Gastroesophageal sphincter (tissue), 4 donors: ENCODE data around the gene PRR35. TPM values are rescaled to one million over a fixed set of nuclear protein-coding genes. Genes with fewer than 3 reads are reported as not detected.

Experiments used
- ATAC-seq: fragments of 150-250 bp; one replicate; pipeline ENCODE4 v1.9.1; 2016; ENCODE audit warnings: mild to moderate bottlenecking, moderate library complexity
- H3K27ac ChIP-seq, 4 donors: fragments of 200-600 bp; sonication (generic) in 3 of 4; 1 replicate in 3 of 4; 2 replicates in 1 of 4; pipeline ENCODE4 v1.5.1; 2016 to 2019
- H3K27me3 ChIP-seq: fragments of 200-600 bp; sonication (generic); one replicate; pipeline ENCODE4 v1.5.1; 2019
- H3K36me3 ChIP-seq, 2 donors: fragments of 200-600 bp; sonication (generic); one replicate each; pipeline ENCODE4 v1.5.1; 2019; ENCODE audit warnings: control low read depth in 1 of 2
- H3K4me1 ChIP-seq, 3 donors: fragments of 200-600 bp; sonication (generic); 1 replicate in 2 of 3; 2 replicates in 1 of 3; pipeline ENCODE4 v1.5.1; 2016 to 2019; ENCODE audit warnings: control low read depth in 2 of 3
- H3K4me3 ChIP-seq, 2 donors: fragments of 200-600 bp; sonication (generic); one replicate each; pipeline ENCODE4 v1.5.1; 2019; ENCODE audit warnings: mild to moderate bottlenecking in 1 of 2, moderate library complexity in 1 of 2
- H3K9me3 ChIP-seq, 3 donors: fragments of 200-600 bp; sonication (generic); one replicate each; pipeline ENCODE4 v1.5.1; 2017 to 2019; ENCODE audit warnings: control low read depth in 2 of 3
- EP300 ChIP-seq: sonication (generic); formaldehyde crosslinking; IDR thresholded peaks from one replicate; pipeline ENCODE4 v1.6.1; 2017; ENCODE audit warnings: antibody characterized with exemption, mild to moderate bottlenecking
- POLR2A ChIP-seq, 2 donors: fragments of 450-650 bp; IDR thresholded peaks; one replicate each; pipeline ENCODE4 v1.6.1; 2017; ENCODE audit warnings: antibody characterized with exemption in 2 of 2, mild to moderate bottlenecking in 2 of 2, moderate library complexity in 1 of 2
- POLR2AphosphoS5 ChIP-seq: sonication (generic); formaldehyde crosslinking; IDR thresholded peaks from one replicate; pipeline ENCODE4 v1.6.1; 2017; ENCODE audit warnings: antibody characterized with exemption
- WGBS, 2 donors: methylation state at CpG; one replicate each; pipeline ENCODE4 v1.1.5; 2018; ENCODE audit warnings: low coverage in 1 of 2; 5-methylcytosine and 5-hydroxymethylcytosine counted together
- total RNA-seq, 4 donors: library from RNA; depleted of rRNA; stranded (reverse); fragments of >200 nt; gene quantifications; one replicate each; pipeline ENCODE4 v1.1.0, GENCODE V29; 2016
- TF ChIP-seq, protein P1 (sequence below), 4 experiments: fragments of 200-600 bp in 2 of 4; fragments of 450-650 bp in 2 of 4; sonication (generic) in 1 of 4; IDR thresholded peaks; one replicate each; pipeline ENCODE4 v1.5.1; 2017 to 2019; ENCODE audit warnings: antibody characterized with exemption in 4 of 4, mild to moderate bottlenecking in 2 of 4, moderate library complexity in 2 of 4

PRR35 gene
- total RNA-seq, 4 donors from 2014 or later, result not detected

DNA sequence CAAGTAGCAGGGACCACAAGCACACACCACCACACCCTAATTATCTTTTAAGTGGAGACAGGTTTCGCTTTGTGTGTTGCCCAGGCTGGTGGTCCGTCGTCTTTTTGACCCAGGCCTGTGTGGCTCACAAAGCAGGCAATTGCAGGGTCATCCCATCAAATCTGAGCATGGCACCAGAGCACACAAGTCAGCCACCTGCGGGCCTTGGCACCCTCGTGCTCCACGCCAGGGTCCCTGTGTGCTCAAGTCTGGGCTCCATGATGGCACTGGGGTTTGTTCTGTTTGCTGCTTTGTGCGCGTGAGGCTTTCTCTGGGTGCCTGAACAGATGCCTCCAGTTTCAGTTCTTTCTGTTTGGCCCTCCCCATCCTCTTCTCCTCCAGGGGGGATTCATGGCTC lies 35.1 kb upstream of the PRR35 start:
- H3K27ac ChIP-seq, result peak overlapping the region in 3 of 4 donors; percentile 3 to 99 (median 97)
- TF ChIP-seq, protein P1, sequence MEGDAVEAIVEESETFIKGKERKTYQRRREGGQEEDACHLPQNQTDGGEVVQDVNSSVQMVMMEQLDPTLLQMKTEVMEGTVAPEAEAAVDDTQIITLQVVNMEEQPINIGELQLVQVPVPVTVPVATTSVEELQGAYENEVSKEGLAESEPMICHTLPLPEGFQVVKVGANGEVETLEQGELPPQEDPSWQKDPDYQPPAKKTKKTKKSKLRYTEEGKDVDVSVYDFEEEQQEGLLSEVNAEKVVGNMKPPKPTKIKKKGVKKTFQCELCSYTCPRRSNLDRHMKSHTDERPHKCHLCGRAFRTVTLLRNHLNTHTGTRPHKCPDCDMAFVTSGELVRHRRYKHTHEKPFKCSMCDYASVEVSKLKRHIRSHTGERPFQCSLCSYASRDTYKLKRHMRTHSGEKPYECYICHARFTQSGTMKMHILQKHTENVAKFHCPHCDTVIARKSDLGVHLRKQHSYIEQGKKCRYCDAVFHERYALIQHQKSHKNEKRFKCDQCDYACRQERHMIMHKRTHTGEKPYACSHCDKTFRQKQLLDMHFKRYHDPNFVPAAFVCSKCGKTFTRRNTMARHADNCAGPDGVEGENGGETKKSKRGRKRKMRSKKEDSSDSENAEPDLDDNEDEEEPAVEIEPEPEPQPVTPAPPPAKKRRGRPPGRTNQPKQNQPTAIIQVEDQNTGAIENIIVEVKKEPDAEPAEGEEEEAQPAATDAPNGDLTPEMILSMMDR (IDR thresholded peaks at IDR 0.05), result no peak
- TF ChIP-seq EP300 (no peak), POLR2AphosphoS5 (no peak), POLR2A (IDR thresholded peaks at IDR 0.05) (no peak)
- H3K9me3 ChIP-seq, result no peaks in the 10 kb centered on the region
- no peaks in the 10 kb centered on the region for H3K27me3 ChIP-seq
- 92% methylated on average over 2 of the region's 8 CpGs; no CpG with 5 or more reads in 1 of the 2 donors for WGBS, 2 donors
- H3K4me1 ChIP-seq, result peaks cover 3 to 53% (median 32%) of the 10 kb centered on the region in 3 donors
- H3K4me3 ChIP-seq, result no peak overlapping the region
- ATAC-seq, result no peak
- H3K36me3 ChIP-seq, result peaks cover 0 to 22% of the 10 kb centered on the region in 2 donors

- no peak for ATAC-seq
- WGBS, 2 donors, result 52 to 71% methylated on average over 3 to 4 of the region's 13 CpGs
- H3K27me3 ChIP-seq, result no peaks in the 10 kb centered on the region
- H3K36me3 ChIP-seq, result peaks cover 0 to 19% of the 10 kb centered on the region in 2 donors
- peak overlapping the region in 1 of 2 donors; percentile 69 for H3K4me3 ChIP-seq
- H3K4me1 ChIP-seq, result peaks cover 3 to 58% (median 37%) of the 10 kb centered on the region in 3 donors
- no peak for TF ChIP-seq EP300
- TF ChIP-seq POLR2A (IDR thresholded peaks at IDR 0.05), result no peak
- TF ChIP-seq POLR2AphosphoS5, result no peak
- TF ChIP-seq, protein P1 (IDR thresholded peaks at IDR 0.05), result no peak
- H3K27ac ChIP-seq, result peak overlapping the region in 3 of 4 donors; percentile 97 to 99 (median 98)
- no peaks in the 10 kb centered on the region for H3K9me3 ChIP-seq
Measured at GRCh38 chr16:525520-526180, 34.5 kb upstream of the PRR35 start.

GRCh38 chr16:526181-527014 lies 33.8 kb upstream of the PRR35 start:
- Histone ChIP-seq H3K36me3 (peaks cover 0 to 12% of the 10 kb centered on the region in 2 donors), H3K27me3 (no peaks in the 10 kb centered on the region), H3K4me3 (peak overlapping the region; percentile 61 to 69), H3K27ac (peak overlapping the region; percentile 83 to 99 (median 98)), H3K9me3 (no peaks in the 10 kb centered on the region), H3K4me1 (peaks cover 3 to 64% (median 37%) of the 10 kb centered on the region in 3 donors)
- TF ChIP-seq POLR2A (IDR thresholded peaks at IDR 0.05), result no peak
- TF ChIP-seq POLR2AphosphoS5, result no peak
- TF ChIP-seq EP300, result no peak
- TF ChIP-seq, protein P1 (IDR thresholded peaks at IDR 0.05), result no peak
- WGBS, 2 donors, result 57% methylated on average over 1 of the region's 26 CpGs; no CpG with 5 or more reads in 1 of the 2 donors
- ATAC-seq, result peak; percentile 14

- ATAC-seq, result peak; percentile 93
- Histone ChIP-seq H3K4me3 (peak within 1 kb of the TSS; percentile 61 to 69), H3K27ac (peak within 1 kb of the TSS; percentile 83 to 99 (median 98)), H3K36me3 (peaks cover 0 to 6% of the 10 kb centered on the region in 2 donors), H3K9me3 (no peaks in the 10 kb centered on the region), H3K27me3 (no peaks in the 10 kb centered on the region), H3K4me1 (peaks cover 3 to 64% (median 37%) of the 10 kb centered on the region in 3 donors)
- TF ChIP-seq EP300 (no peak), POLR2AphosphoS5 (peak; percentile 83), POLR2A (IDR thresholded peaks at IDR 0.05) (peak; percentile 89 to 91)
- TF ChIP-seq, protein P1 (IDR thresholded peaks at IDR 0.05), result peak in 3 of 4 experiments; percentile 27 to 69 (median 66)
- no CpG with 5 or more reads among the region's 129 CpGs for WGBS, 2 donors
Measured at GRCh38 chr16:527015-527903, 32.9 kb upstream of the PRR35 start, which contains the start of gene CAPN15. TSS of gene CAPN15 (plus strand) at chr16:527712. CDS start at chr16:546839, 19,127 bp downstream.
